Smooth muscle cell (in vitro differentiated cells): Measurements from ENCODE around the gene PDCL3. TPM values are rescaled to one million over a fixed set of nuclear protein-coding genes. Genes with fewer than 3 reads are reported as not detected.

ENCODE experiments used
- DNase-seq: peaks from one replicate; lab custom pipeline; 2025; ENCODE audit not compliant: unreplicated experiment; lab: John Stamatoyannopoulos, UW
- H2AFZ ChIP-seq: fragments of 200-600 bp; sonication (generic); 2 replicates; pipeline ENCODE4 v1.6.0; 2016; ENCODE audit warnings: antibody characterized with exemption, low read depth, mild to moderate bottlenecking
- H3F3A ChIP-seq: fragments of 200-600 bp; sonication (generic); 2 replicates; pipeline ENCODE4 v1.6.0; 2017; ENCODE audit warnings: antibody characterized with exemption, low read depth
- H3K27ac ChIP-seq: fragments of 200-600 bp; sonication (generic); 2 replicates; pipeline ENCODE4 v1.5.1; 2016; ENCODE audit warnings: low read depth, mild to moderate bottlenecking
- H3K27me3 ChIP-seq: fragments of 200-600 bp; sonication (generic); 2 replicates; pipeline ENCODE4 v1.6.1; 2016; ENCODE audit warnings: low read depth, mild to moderate bottlenecking
- H3K36me3 ChIP-seq: fragments of 200-600 bp; sonication (generic); 2 replicates; pipeline ENCODE4 v1.5.1; 2016; ENCODE audit warnings: low read depth
- H3K4me1 ChIP-seq: fragments of 200-600 bp; sonication (generic); 2 replicates; pipeline ENCODE4 v1.5.1; 2016; ENCODE audit warnings: low read depth
- H3K4me2 ChIP-seq: fragments of 200-600 bp; sonication (generic); 2 replicates; pipeline ENCODE4 v1.6.0; 2016; ENCODE audit warnings: mild to moderate bottlenecking
- H3K4me3 ChIP-seq: fragments of 200-600 bp; sonication (generic); 2 replicates; pipeline ENCODE4 v1.5.1; 2016; ENCODE audit warnings: mild to moderate bottlenecking
- H3K79me2 ChIP-seq: fragments of 200-600 bp; sonication (generic); 2 replicates; pipeline ENCODE4 v1.6.0; 2016; ENCODE audit warnings: low read depth, mild to moderate bottlenecking
- H3K9ac ChIP-seq: fragments of 200-600 bp; sonication (generic); 2 replicates; pipeline ENCODE4 v1.6.0; 2016; ENCODE audit warnings: low read depth
- H3K9me3 ChIP-seq: fragments of 200-600 bp; sonication (generic); replicated peaks from 2 replicates; pipeline ENCODE4 v1.5.1; 2016; ENCODE audit warnings: low read depth
- H4K20me1 ChIP-seq: fragments of 200-600 bp; sonication (generic); 2 replicates; pipeline ENCODE4 v1.6.0; 2016; ENCODE audit warnings: low read depth
- CTCF ChIP-seq: fragments of 200-600 bp; sonication (generic); IDR thresholded peaks from 2 replicates; pipeline ENCODE4 v1.5.1; 2017; ENCODE audit warnings: borderline replicate concordance, mild to moderate bottlenecking, antibody characterized with exemption; ENCODE audit not compliant: insufficient read depth, poor library complexity, severe bottlenecking
- WGBS: methylation state at CpG from one replicate; pipeline ENCODE4 v1.1.7; 2016; ENCODE audit warnings: low lambda C conversion rate; 5-methylcytosine and 5-hydroxymethylcytosine counted together
- polyA plus RNA-seq: library from polyadenylated mRNA; unstranded; fragments of >200 nt; fragmentation: Nextera tagmentation; extraction: Ambion mirVana; gene quantifications from 2 replicates; pipeline ENCODE4 v1.2.1, GENCODE V29; 2016
- total RNA-seq: library from RNA; depleted of rRNA; stranded (reverse); fragments of >200 nt; gene quantifications from 2 replicates; pipeline ENCODE4 v1.2.3, GENCODE V29; 2014

PDCL3 gene
- total and polyA plus RNA-seq, 2 experiments from 2014 or later: 12.6 to 15.4 TPM

- 75% methylated on average over 2 of the region's 2 CpGs for WGBS
- no peaks in the 10 kb centered on the region for H3F3A ChIP-seq
- H3K4me3 ChIP-seq: no peak overlapping the region
- no peak overlapping the region for H3K4me2 ChIP-seq
- TF ChIP-seq CTCF: no peak
- H3K27me3 ChIP-seq: no peaks in the 10 kb centered on the region
- no peak for DNase-seq
- H3K79me2 ChIP-seq: no peaks in the 10 kb centered on the region
- H2AFZ ChIP-seq: no peak overlapping the region
- no peak overlapping the region for H3K27ac ChIP-seq
- no peaks in the 10 kb centered on the region for H3K9me3 ChIP-seq
- no peaks in the 10 kb centered on the region for H4K20me1 ChIP-seq
- H3K36me3 ChIP-seq: no peaks in the 10 kb centered on the region
- no peak overlapping the region for H3K9ac ChIP-seq
- no peaks in the 10 kb centered on the region for H3K4me1 ChIP-seq
Measured at GRCh38 chr2:100535855-100536254, 26.9 kb upstream of the PDCL3 start.

- 62% methylated on average over 9 of the region's 9 CpGs for WGBS
- Histone ChIP-seq H3K9ac (no peak overlapping the region), H4K20me1 (no peaks in the 10 kb centered on the region), H3K4me2 (no peak overlapping the region), H3K27ac (no peak overlapping the region), H3K79me2 (no peaks in the 10 kb centered on the region), H3K9me3 (no peaks in the 10 kb centered on the region), H2AFZ (no peak overlapping the region), H3K27me3 (no peaks in the 10 kb centered on the region), H3K4me1 (no peaks in the 10 kb centered on the region), H3K36me3 (no peaks in the 10 kb centered on the region), H3K4me3 (no peak overlapping the region), H3F3A (no peaks in the 10 kb centered on the region)
- no peak for TF ChIP-seq CTCF
- DNase-seq: no peak
Measured at GRCh38 chr2:100537918-100538317, 24.9 kb upstream of the PDCL3 start.

GRCh38 chr2:100539221-100539620, 23.6 kb upstream of the PDCL3 start:
- Histone ChIP-seq H2AFZ (no peak overlapping the region), H3K27me3 (no peaks in the 10 kb centered on the region), H3K9ac (no peak overlapping the region), H3K27ac (no peak overlapping the region), H3K4me2 (no peak overlapping the region), H3K36me3 (no peaks in the 10 kb centered on the region), H3K9me3 (no peaks in the 10 kb centered on the region), H3K4me1 (no peaks in the 10 kb centered on the region), H3F3A (no peaks in the 10 kb centered on the region), H4K20me1 (no peaks in the 10 kb centered on the region), H3K79me2 (no peaks in the 10 kb centered on the region), H3K4me3 (no peak overlapping the region)
- no peak for DNase-seq
- no peak for TF ChIP-seq CTCF
- WGBS: 87% methylated on average over 1 of the region's 1 CpG

GRCh38 chr2:100541404-100541803, 21.4 kb upstream of the PDCL3 start:
- H3K36me3 ChIP-seq: no peaks in the 10 kb centered on the region

More at GRCh38 chr2:100541404-100541803, 21.4 kb upstream of the PDCL3 start:
- Histone ChIP-seq H3K4me2 (no peak overlapping the region), H3K79me2 (no peaks in the 10 kb centered on the region), H3K27ac (no peak overlapping the region), H3K4me1 (no peaks in the 10 kb centered on the region), H3K9ac (no peak overlapping the region), H3K9me3 (no peaks in the 10 kb centered on the region), H4K20me1 (no peaks in the 10 kb centered on the region), H3K4me3 (no peak overlapping the region), H3K27me3 (no peaks in the 10 kb centered on the region), H2AFZ (no peak overlapping the region), H3F3A (no peaks in the 10 kb centered on the region)
- WGBS: 79% methylated on average over 3 of the region's 3 CpGs
- no peak for TF ChIP-seq CTCF
- no peak for DNase-seq
